DMS114 treated with DMSO at 0.1 percent for 48 hours (cell line): Measurements from ENCODE around the gene FOXG1.

Experiments
- DNase-seq: peaks from one replicate; lab custom pipeline; 2025; ENCODE audit not compliant: unreplicated experiment; lab: John Stamatoyannopoulos, UW

Gene FOXG1

DNA sequence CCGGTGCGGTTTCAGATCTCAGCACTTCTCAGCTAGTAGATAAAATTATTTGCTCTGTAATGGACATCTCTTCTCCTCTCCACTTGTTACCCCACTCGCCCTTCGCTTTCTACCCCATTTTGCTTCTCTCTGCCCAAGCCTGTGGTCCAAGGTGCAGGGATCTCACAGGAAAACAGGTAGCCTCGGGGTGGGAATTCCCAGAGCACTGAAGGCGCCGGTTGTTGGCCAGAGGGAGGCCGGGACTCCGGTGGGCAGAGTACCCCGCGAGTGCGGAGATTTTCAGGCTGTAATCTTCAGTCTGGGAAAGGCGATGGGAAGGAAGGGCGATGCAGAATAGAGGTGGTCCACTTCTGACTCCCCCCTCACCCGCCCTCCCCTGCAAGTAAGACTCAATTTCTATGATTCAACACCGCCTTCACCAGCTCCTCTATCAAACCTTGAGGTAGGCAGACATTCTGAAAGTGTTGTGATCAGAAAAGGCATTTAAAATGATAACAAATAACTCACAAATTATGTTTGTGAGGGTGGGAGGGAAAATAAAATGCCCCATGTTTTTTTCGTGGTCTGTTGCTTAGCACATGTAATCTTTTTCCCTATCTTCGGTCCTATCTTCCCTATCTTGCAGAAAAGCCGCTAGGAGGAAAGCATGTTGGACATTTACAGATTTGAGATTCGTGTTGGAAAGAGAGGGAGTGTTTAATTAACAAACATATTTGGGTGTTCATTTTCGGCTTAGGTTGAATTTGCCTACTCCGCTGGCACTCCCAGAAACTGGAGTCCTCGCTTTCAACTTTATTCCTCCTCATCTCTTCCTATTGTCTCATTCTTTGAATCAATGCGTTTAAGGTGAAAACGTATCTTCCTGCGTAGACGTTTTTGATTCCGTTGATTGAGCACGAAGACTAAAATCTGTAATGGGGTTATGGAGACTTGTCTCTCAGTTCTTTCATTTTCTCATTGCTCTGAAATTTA is 8.5 kb downstream of the FOXG1 start:
- no peak for DNase-seq

DNA sequence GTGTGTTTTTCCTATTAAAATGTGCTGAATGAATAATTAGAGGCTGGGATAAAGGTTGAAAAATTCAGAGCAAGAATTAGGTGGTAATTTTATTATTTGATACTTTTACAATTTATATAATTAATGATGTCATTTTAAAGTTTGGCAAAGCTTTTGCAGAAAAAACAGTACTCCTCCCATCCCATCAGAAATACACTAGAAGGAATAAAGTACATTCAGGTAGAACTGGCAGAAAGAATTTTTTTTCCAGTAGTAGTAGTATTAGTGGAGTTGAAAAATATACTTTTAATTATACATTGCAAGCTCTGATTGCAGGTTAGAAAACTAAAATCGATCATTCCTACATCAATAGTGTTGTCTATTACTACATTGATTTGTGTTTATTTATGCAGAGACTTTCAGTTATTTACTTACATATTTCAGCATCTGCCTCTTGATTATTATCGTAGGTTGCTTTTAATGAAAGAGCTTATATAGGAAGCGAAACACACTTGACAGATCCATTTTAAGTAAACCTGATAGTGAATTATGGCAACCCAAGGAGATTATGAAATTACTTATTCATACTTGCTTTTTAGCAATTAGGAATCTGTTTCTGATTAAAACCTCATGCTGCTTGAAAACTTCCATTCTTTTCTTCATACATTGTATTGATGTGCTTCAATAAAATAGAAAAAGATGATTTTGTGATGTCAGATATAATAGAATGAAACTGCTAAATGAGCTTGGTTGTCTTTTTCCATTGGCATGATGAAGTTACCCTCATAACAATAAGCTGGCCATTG is 10.1 kb downstream of the FOXG1 start:
- DNase-seq: no peak

GRCh38 chr14:28777471-28778137 is 11.0 kb downstream of the FOXG1 start:
- no peak for DNase-seq

DNA sequence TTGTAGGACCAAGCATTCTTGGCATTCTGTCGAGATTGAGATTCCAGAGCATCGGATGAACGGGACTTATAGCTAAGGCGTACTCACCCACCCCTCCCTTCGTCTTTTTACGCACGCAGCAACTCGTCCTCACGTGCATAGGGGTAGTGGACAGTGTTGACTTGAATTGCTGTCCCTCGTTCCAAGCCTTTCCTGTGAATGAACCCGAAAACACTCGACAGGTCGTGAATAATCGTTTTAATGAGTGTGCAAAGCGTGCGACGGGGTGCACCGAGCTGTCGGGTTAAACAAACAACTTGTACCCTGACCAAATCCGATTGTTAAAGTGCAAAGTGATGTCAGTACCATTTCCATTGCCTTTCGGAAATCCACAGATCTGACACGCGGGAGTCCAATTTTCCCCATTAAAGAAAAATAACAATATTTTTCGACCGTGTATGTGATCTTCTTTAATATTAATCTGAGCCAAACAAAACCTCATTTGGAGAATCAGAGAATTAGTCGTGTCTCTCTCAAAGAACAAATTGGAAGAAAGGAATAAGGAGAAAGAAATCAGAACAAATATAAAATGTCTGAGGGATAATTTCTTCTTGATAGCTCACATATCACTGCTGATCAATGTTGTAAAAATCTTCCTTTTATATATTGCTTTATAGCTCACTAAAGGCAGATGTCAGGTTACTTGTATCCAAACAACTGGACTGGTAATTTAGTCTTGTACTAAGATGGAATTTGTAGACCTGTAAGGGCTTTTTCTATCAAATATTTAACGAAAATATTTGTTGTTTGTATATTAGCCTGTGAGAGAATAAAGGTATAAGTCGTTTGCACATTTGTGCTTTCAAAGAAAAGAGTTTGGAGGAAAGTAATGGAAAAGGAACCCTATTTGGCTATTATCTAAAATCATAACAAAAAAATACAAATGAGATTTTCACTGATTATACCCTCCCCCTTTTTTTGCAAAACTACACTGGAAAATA is 11.8 kb downstream of the FOXG1 start:
- DNase-seq: no peak

- DNase-seq: no peak
These were observed 12.9 kb downstream of the FOXG1 start for GRCh38 chr14:28779456-28779855.

DNA sequence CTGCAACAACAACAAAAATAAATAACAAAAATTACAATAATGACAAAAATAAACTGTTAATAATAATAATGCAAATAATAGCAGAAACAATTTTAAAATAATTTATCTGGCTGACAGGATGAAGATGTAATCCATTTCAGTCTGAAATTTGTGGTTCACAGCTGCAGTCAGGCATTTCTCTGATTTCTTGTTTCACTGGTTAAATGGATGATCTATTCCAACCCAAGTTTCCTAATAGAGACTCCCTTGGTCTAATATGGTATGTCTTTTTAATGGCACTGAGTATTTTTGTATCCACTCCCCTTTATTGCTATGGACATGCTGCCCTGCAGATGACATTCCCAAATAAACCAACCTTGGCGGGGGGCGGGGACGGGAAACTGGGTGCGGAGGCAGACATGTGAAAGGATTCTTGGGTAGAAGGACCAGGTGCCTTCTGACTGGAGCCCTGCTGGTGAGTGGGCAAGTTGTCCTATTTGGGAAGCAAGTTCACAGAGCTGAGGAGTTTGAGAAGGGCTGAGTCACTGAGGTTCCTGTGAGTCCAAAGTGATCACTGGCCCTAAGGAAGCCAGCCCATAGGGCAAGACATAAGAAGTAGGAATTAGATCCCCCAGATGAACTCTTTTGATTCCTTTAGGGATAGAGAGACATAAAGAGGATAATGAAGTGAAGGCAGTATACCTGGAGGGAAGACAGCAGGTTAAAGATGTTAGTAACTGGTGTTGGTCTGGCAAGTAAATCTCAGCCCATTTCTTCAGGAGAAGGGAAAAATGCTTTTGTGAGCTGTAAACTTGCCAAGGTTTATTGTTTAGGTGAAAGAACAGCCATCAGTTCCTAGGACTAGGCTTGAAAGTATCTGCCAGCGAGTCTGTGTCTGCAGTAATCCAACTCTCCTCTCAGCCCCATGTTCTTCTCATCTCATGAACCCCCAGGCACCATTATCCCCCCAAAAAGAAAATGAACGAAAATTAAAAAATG is 14.5 kb downstream of the FOXG1 start:
- no peak for DNase-seq

- DNase-seq: no peak
These were observed 15.7 kb downstream of the FOXG1 start for GRCh38 chr14:28782301-28782700.

DNA sequence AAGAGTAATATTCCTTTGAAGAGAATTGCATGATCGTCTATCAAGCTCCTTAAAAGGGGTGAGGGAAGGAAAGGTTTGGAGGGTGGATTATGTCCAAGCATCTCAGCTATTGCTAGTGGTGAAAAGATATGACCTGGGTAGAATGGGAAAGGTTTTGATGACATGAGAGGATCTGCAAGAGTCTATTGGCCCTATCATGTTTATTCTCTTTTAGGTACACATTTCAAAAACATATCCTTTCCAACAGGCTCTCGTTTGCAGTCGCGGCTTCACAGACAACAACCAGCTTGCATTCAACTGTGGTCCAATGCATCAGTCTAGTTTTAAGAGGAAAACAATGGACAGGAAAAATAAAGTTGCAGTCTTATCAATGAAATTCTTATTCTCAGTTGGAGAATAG is 17.1 kb downstream of the FOXG1 start:
- DNase-seq: no peak

DNA sequence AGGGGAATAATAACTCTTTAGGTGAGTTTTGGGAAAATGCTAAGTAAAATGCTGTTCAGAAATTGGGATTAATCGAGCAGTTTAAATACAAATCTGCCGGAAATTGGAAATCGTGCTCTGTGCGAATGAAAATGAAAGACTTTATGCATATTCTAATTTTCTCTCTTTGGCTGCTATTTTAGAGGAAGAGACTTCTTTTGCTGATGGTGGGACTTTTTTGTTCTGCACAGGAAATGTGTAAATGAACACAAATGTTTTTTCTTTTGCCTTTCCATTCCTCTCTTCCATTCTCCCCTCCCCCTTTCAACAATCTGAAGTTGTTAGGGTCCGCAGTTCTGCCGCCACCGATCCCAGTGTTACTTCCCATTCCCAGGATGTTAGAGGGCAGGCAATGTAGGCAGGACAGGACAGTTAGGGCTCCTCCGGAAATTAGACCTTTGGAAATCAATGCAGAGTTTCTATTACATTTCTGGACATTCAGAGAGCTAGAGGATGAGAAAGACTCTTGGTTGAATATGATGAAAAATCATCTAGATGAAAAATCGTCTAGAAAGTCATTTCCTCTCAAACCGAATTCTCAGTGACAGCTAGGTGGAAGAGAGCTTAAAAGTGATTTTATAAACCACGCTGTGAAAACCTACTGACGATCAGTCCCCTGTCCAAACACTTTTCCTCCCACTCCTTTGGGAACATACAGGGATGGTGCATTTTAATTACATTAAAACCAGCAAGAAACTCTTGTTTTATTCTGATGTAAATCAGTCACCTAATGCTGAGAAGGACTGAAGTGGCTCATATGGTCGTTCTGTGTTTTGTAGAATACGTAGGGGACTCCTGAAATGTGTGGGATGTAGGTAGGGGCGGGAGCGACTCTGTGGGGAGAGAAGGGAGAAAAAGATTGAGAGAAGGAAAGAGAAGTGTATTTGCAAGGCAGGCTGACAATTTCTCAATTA is 17.8 kb downstream of the FOXG1 start:
- DNase-seq: no peak

- DNase-seq: no peak
These were observed 18.7 kb downstream of the FOXG1 start for GRCh38 chr14:28785096-28785952.

DNA sequence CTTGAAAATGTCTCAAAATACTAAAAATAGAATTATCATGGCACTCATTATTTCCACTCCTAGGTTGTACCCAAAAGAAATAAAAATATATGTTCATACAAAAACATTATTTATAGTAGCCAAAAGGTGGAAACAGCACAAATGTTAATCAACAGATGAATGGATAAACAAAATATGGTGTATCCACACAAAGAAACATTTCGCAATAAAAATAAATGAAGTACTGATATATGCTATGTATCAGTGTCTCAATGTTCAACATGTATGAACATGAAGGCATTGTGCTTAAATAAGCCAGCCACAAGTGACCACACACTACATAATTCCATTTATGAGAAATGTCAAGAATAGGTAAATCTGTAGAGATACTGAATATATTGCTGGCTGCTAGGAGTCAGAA is 40.9 kb downstream of the FOXG1 start:
- no peak for DNase-seq

DNA sequence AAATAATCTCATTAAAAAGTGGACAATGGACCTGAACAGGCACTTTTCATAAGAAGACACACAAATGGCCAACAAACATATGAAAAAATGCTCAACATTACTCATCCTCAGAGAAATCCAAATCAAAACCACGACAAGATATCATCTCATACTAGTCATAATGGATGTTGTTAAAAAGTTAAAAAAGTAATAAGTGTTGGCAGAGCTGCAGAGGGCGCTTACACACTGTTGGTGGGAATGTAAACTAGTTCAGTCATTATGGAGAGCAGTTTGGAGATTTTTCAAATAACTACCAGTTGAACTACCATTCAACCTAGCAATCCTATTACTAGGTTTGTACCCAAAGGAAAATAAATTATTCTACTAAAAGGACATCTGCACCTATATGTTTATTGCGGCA is 47.2 kb downstream of the FOXG1 start:
- no peak for DNase-seq
